Omental fat pad (tissue), 4 donors: Measurements from ENCODE around the gene KCTD20. TPM values are rescaled to one million over a fixed set of nuclear protein-coding genes. Genes with fewer than 3 reads are reported as not detected.

Experiments used
- ATAC-seq: fragments of 150-250 bp; one replicate; pipeline ENCODE4 v1.9.1; 2016; ENCODE audit warnings: mild to moderate bottlenecking, moderate library complexity; ENCODE audit not compliant: low FRiP score
- DNase-seq: peaks from one replicate; pipeline ENCODE4 v3.0.0-alpha.2; 2019; ENCODE audit warnings: low spot score
- CTCF ChIP-seq, 3 donors: fragments of 450-650 bp; IDR thresholded peaks; one replicate each; pipeline ENCODE4 v1.5.1; 2016 to 2017; ENCODE audit warnings: antibody characterized with exemption in 3 of 3, mild to moderate bottlenecking in 3 of 3, moderate library complexity in 2 of 3
- total RNA-seq, 4 donors: library from RNA; depleted of rRNA; stranded (reverse); fragments of >200 nt; gene quantifications; one replicate each; pipeline ENCODE4 v1.1.0, GENCODE V29; 2016

The KCTD20 gene
- total RNA-seq, 4 donors from 2014 or later: 80.9 to 117 (median 89.4) TPM

GRCh38 chr6:36505744-36506534, 63.1 kb downstream of the KCTD20 start:
- DNase-seq (no peak), ATAC-seq (no peak)
- no peak for TF ChIP-seq CTCF (IDR thresholded peaks at IDR 0.05)

- TF ChIP-seq CTCF (IDR thresholded peaks at IDR 0.05): no peak
- ATAC-seq: no peak
- no peak for DNase-seq
These were observed 63.8 kb downstream of the KCTD20 start for GRCh38 chr6:36506611-36507010.

- DNase-seq: no peak
- TF ChIP-seq CTCF (IDR thresholded peaks at IDR 0.05): no peak
- no peak for ATAC-seq
These were observed 65.7 kb downstream of the KCTD20 start for GRCh38 chr6:36508532-36508931.

GRCh38 chr6:36510365-36510764, 67.6 kb downstream of the KCTD20 start:
- no peak for ATAC-seq

GRCh38 chr6:36514554-36515456, 72.0 kb downstream of the KCTD20 start:
- ATAC-seq: no peak
- DNase-seq: no peak
- TF ChIP-seq CTCF (IDR thresholded peaks at IDR 0.05): no peak

More at GRCh38 chr6:36510365-36510764, 67.6 kb downstream of the KCTD20 start:
- DNase-seq: no peak
- no peak for TF ChIP-seq CTCF (IDR thresholded peaks at IDR 0.05)

GRCh38 chr6:36515844-36516243, 73.0 kb downstream of the KCTD20 start:
- DNase-seq (no peak), ATAC-seq (no peak)
- no peak for TF ChIP-seq CTCF (IDR thresholded peaks at IDR 0.05)
